ENCODE measurements around the gene SCYL1. TPM values are rescaled to one million over a fixed set of nuclear protein-coding genes. Genes with fewer than 3 reads are reported as not detected.
"Not testable (repeated sequence)": the region's sequence is repeated elsewhere in the genome, so short reads cannot be mapped to it uniquely, and the experiment has no call there.

The SCYL1 gene
- total RNA-seq, 1 donor from 2014 or later, result 94.2 TPM

- Mint-ChIP-seq H3K4me3 (no peak overlapping the region), H3K27me3 (no peaks in the 10 kb centered on the region), H3K27ac (peak overlapping the region; percentile 92), H3K9me3 (no peaks in the 10 kb centered on the region), H3K4me1 (peaks cover 59% of the 10 kb centered on the region), H3K36me3 (ENCODE audit: low read depth) (peaks cover 36% of the 10 kb centered on the region)
- no peak for DNase-seq
- intact Hi-C loops (cut with micrococcal nuclease), result loop anchor here (5.0 kb wide), 1 partner anchor 39 kb away; no protein-coding TSS in a partner anchor
These were observed 18.6 kb upstream of the SCYL1 start for GRCh38 chr11:65506290-65506771.

GRCh38 chr11:65506772-65507505 is 17.9 kb upstream of the SCYL1 start:
- H3K27ac Mint-ChIP-seq, result peak overlapping the region; percentile 92
- no peaks in the 10 kb centered on the region for H3K27me3 Mint-ChIP-seq
- no peaks in the 10 kb centered on the region for H3K9me3 Mint-ChIP-seq
- intact Hi-C loops (cut with micrococcal nuclease), result loop anchor here (5.0 kb wide), 1 partner anchor 40 kb away; no protein-coding TSS in a partner anchor
- H3K4me1 Mint-ChIP-seq, result peaks cover 55% of the 10 kb centered on the region
- DNase-seq, result peak; percentile 81
- H3K4me3 Mint-ChIP-seq, result no peak overlapping the region
- peaks cover 36% of the 10 kb centered on the region for H3K36me3 Mint-ChIP-seq (ENCODE audit: low read depth)

GRCh38 chr11:65512311-65512710 is 12.6 kb upstream of the SCYL1 start:
- peaks cover 27% of the 10 kb centered on the region for H3K4me1 Mint-ChIP-seq
- not testable (repeated sequence) for H3K4me3 Mint-ChIP-seq; H3K36me3 Mint-ChIP-seq (ENCODE audit: low read depth); H3K27ac Mint-ChIP-seq; DNase-seq; H3K27me3 Mint-ChIP-seq; H3K9me3 Mint-ChIP-seq
- intact Hi-C loops (cut with micrococcal nuclease), result loop anchor here (5.0 kb wide), 1 partner anchor 310 kb away; no protein-coding TSS in a partner anchor

GRCh38 chr11:65516135-65516968 is 8.5 kb upstream of the SCYL1 start:
- peak; percentile 65 for DNase-seq
- Mint-ChIP-seq H3K27me3 (no peaks in the 10 kb centered on the region), H3K4me1 (peaks cover 9% of the 10 kb centered on the region), H3K4me3 (no peak overlapping the region), H3K36me3 (ENCODE audit: low read depth) (no peaks in the 10 kb centered on the region), H3K27ac (peak overlapping the region; percentile 52), H3K9me3 (no peaks in the 10 kb centered on the region)
- intact Hi-C loops (cut with micrococcal nuclease), result no loop called here

- H3K9me3 Mint-ChIP-seq; H3K4me3 Mint-ChIP-seq; H3K36me3 Mint-ChIP-seq (ENCODE audit: low read depth); intact Hi-C loops (cut with micrococcal nuclease); DNase-seq; H3K27me3 Mint-ChIP-seq; H3K27ac Mint-ChIP-seq: not testable (repeated sequence)
- H3K4me1 Mint-ChIP-seq, result peaks cover 33% of the 10 kb centered on the region
These were observed 5.8 kb upstream of the SCYL1 start for GRCh38 chr11:65518941-65519549.

GRCh38 chr11:65521777-65522521 is 2.9 kb upstream of the SCYL1 start:
- peak overlapping the region; percentile 57 for H3K27ac Mint-ChIP-seq
- H3K4me3 Mint-ChIP-seq, result peak overlapping the region; percentile 75
- intact Hi-C loops (cut with micrococcal nuclease), result not testable (repeated sequence)

GRCh38 chr11:65522718-65523630 is 1.9 kb upstream of the SCYL1 start:
- H3K27me3 Mint-ChIP-seq; H3K9me3 Mint-ChIP-seq; intact Hi-C loops (cut with micrococcal nuclease): not testable (repeated sequence)
- Mint-ChIP-seq H3K4me1 (peaks cover 46% of the 10 kb centered on the region), H3K36me3 (ENCODE audit: low read depth) (peaks cover 11% of the 10 kb centered on the region), H3K4me3 (peak overlapping the region; percentile 75), H3K27ac (peak overlapping the region; percentile 93)
- DNase-seq, result peak; percentile 80

More at GRCh38 chr11:65521777-65522521, 2.9 kb upstream of the SCYL1 start:
- H3K4me1 Mint-ChIP-seq, result peaks cover 41% of the 10 kb centered on the region
- H3K27me3 Mint-ChIP-seq; H3K36me3 Mint-ChIP-seq (ENCODE audit: low read depth); H3K9me3 Mint-ChIP-seq: not testable (repeated sequence)
- DNase-seq, result peak; percentile 69

- DNase-seq; intact Hi-C loops (cut with micrococcal nuclease); H3K27me3 Mint-ChIP-seq; H3K9me3 Mint-ChIP-seq: not testable (repeated sequence)
- H3K36me3 Mint-ChIP-seq (ENCODE audit: low read depth), result peaks cover 13% of the 10 kb centered on the region
- H3K4me1 Mint-ChIP-seq, result peaks cover 46% of the 10 kb centered on the region
- peak overlapping the region; percentile 75 for H3K4me3 Mint-ChIP-seq
- peak overlapping the region; percentile 93 for H3K27ac Mint-ChIP-seq
These were observed 1.3 kb upstream of the SCYL1 start for GRCh38 chr11:65523631-65523968.

GRCh38 chr11:65524014-65524740 is 706 bp upstream of the SCYL1 start:
- Mint-ChIP-seq H3K9me3 (no peaks in the 10 kb centered on the region), H3K27ac (peak overlapping the region; percentile 93), H3K36me3 (ENCODE audit: low read depth) (peaks cover 16% of the 10 kb centered on the region), H3K4me3 (peak overlapping the region; percentile 75), H3K4me1 (peaks cover 49% of the 10 kb centered on the region), H3K27me3 (no peaks in the 10 kb centered on the region)
- intact Hi-C loops (cut with micrococcal nuclease), result loop anchor here (1.0 kb wide), 1 partner anchor 16 kb away; no protein-coding TSS in a partner anchor
- DNase-seq, result peak; percentile 72

- H3K4me1 Mint-ChIP-seq, result peaks cover 56% of the 10 kb centered on the region
These were observed 930 bp downstream of the SCYL1 start for GRCh38 chr11:65525546-65526480.

GRCh38 chr11:65526744-65527143 is 1.9 kb downstream of the SCYL1 start:
- Mint-ChIP-seq H3K4me3 (peak overlapping the region; percentile 91), H3K27me3 (no peaks in the 10 kb centered on the region), H3K36me3 (ENCODE audit: low read depth) (peaks cover 30% of the 10 kb centered on the region), H3K27ac (peak overlapping the region; percentile 81), H3K9me3 (no peaks in the 10 kb centered on the region), H3K4me1 (peaks cover 53% of the 10 kb centered on the region)
- DNase-seq, result no peak
- intact Hi-C loops (cut with micrococcal nuclease), result no loop called here

More at GRCh38 chr11:65525546-65526480, 930 bp downstream of the SCYL1 start:
- Mint-ChIP-seq H3K4me3 (peak overlapping the region; percentile 91), H3K9me3 (no peaks in the 10 kb centered on the region), H3K36me3 (ENCODE audit: low read depth) (peaks cover 24% of the 10 kb centered on the region), H3K27me3 (no peaks in the 10 kb centered on the region), H3K27ac (peak overlapping the region; percentile 73)
- peak; percentile 56 for DNase-seq
- intact Hi-C loops (cut with micrococcal nuclease), result no loop called here

All from activated CD4-positive, alpha-beta T cell treated with anti-CD3 and anti-CD28 coated beads, Interleukin-2, amount 10 ng/mL, durations not matched to agents 24 days and 14 days (primary cell).